Epithelial cell of proximal tubule (primary cell): ENCODE results near the gene SCRN2. TPM values are rescaled to one million over a fixed set of nuclear protein-coding genes. Genes with fewer than 3 reads are reported as not detected.

Source experiments
- DNase-seq: peaks from one replicate; pipeline ENCODE4 v3.0.0-alpha.2; 2011; ENCODE audit warnings: low read depth
- H3K4me3 ChIP-seq: 2 replicates; pipeline ENCODE4 v1.5.1; 2011; ENCODE audit warnings: low read depth, mild to moderate bottlenecking, low read length
- total RNA-seq: library from RNA; depleted of rRNA; stranded (reverse); fragments of >200 nt; gene quantifications from 2 replicates; pipeline ENCODE4 v1.2.3, GENCODE V29; 2015
- TF ChIP-seq, protein P1 (sequence below): conservative IDR thresholded peaks from 2 replicates; pipeline ENCODE4 v1.5.1; 2012; ENCODE audit warnings: low read depth, mild to moderate bottlenecking, low read length

The SCRN2 gene
- total RNA-seq, 1 donor from 2014 or later, result 21.2 TPM

DNA sequence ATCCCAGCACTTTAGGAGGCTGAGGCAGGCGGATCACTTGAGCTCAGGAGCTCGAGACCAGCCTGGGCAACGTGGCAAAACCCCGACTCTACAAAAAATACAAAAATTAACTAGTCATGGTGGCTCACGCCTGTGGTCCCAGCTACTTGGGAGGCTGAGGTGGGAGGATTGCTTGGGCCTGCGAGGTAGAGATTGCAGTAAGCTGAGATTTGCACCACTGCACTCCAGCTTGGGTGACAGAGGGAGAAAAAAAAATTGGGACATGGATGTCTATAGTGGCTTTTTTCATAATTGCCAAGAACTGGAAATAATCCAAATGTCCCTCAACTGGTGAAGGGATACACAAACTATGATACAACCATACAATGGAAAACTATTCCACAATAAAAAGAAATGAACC lies 48.1 kb downstream of the SCRN2 start:
- TF ChIP-seq, protein P1, sequence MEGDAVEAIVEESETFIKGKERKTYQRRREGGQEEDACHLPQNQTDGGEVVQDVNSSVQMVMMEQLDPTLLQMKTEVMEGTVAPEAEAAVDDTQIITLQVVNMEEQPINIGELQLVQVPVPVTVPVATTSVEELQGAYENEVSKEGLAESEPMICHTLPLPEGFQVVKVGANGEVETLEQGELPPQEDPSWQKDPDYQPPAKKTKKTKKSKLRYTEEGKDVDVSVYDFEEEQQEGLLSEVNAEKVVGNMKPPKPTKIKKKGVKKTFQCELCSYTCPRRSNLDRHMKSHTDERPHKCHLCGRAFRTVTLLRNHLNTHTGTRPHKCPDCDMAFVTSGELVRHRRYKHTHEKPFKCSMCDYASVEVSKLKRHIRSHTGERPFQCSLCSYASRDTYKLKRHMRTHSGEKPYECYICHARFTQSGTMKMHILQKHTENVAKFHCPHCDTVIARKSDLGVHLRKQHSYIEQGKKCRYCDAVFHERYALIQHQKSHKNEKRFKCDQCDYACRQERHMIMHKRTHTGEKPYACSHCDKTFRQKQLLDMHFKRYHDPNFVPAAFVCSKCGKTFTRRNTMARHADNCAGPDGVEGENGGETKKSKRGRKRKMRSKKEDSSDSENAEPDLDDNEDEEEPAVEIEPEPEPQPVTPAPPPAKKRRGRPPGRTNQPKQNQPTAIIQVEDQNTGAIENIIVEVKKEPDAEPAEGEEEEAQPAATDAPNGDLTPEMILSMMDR, result no peak
- no peak for DNase-seq

GRCh38 chr17:47792457-47792856 lies 48.6 kb downstream of the SCRN2 start:
- no peak for DNase-seq
- TF ChIP-seq, protein P1, result no peak
- no peak overlapping the region for H3K4me3 ChIP-seq

More for the DNA sequence above, 48.1 kb downstream of the SCRN2 start:
- H3K4me3 ChIP-seq, result no peak overlapping the region

DNA sequence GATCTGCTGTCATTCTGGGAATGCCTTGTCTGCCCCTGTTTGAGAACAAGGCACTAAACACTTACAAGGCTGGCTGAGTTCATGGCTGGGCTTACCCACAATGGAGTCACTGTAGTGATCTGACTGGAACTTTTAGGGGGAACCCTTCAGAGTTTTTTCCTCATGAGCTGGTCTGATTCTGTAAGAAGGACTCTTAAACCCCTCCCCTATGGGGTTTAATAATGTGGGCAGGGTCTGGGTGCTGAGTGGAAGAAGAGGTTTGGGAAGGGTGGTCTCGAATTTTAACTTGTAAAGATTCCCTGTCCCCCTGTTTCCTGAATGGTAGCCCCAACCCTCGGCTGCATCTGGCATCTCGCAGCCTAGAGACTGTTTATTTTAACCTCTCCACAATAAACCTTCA lies 50.0 kb downstream of the SCRN2 start:
- no peak for DNase-seq
- TF ChIP-seq, protein P1, result no peak
- no peak overlapping the region for H3K4me3 ChIP-seq

DNA sequence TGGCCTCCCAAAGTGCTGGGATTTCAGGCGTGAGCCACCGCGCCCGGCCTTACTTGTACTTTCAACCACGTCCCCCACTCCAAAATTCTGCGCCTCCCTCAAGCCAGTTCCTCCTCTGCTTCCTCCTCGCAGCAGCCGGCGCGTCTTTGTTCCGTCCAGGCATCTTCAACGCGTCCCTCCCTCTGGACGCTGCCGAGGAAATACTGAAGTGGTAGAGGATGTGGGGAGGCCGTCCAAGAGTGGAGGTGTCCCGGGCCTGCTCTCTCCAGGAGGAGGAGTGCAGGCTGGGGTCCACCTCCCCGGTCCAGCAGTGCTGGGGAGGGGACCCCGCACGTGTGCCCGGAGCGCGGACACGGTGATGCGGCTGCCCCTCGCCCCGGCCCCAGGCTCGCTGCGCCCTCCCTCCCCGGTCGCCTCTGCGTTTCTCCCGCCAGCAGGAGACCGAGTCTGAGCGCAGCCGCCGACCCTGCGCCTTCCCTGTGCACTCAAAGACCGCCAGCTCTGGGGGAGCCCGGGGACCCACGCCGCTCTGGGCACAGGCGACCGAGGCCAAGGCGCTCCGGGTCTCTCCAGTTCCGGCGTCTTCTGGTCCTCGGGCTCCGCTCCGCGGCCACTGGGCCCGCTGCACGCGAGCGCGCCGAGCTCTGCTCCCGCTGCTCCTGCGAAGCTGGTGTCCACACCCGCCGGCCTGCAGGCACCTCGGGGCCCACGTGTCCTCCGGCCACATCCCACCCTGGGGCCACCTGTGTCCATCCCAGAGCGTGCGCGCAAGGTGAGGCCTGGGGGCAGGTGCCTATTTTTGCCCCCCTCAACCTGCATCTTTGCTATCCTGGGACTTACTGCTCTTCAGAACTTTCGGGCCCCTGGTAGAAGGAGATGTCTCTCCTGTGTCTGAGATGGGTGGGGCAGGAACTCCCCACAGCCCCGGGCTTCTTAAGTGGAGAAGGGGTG lies 51.2 kb downstream of the SCRN2 start:
- peak overlapping the region; percentile 27 for H3K4me3 ChIP-seq
- no peak for DNase-seq
- TF ChIP-seq, protein P1, result peak; percentile 48

Other genes with a start within 250 kb of the SCRN2 start
- gene KPNB1, start 191.4 kb downstream of the SCRN2 start, total RNA-seq, result 392 and 428 TPM in 2 replicates
- 1.3 and 4.2 TPM in 2 replicates for gene TBKBP1, start 147.1 kb downstream of the SCRN2 start, total RNA-seq
- not detected in 2 replicates for gene TBX21, start 108.0 kb downstream of the SCRN2 start, total RNA-seq
- gene OSBPL7, start 19.5 kb downstream of the SCRN2 start, total RNA-seq, result 6.9 and 8.4 TPM in 2 replicates
- gene MRPL10, start 9.7 kb downstream of the SCRN2 start, total RNA-seq, result 40.6 and 51.3 TPM in 2 replicates
- gene LRRC46, start 9.6 kb downstream of the SCRN2 start, total RNA-seq, result not detected in 2 replicates
- 1.8 and 2.0 TPM in 2 replicates for gene SP6, start 9.9 kb upstream of the SCRN2 start, total RNA-seq
- gene SP2, start 55.0 kb upstream of the SCRN2 start, total RNA-seq, result 2.1 and 5.4 TPM in 2 replicates
- 39.5 and 47.6 TPM in 2 replicates for gene PNPO, start 100.3 kb upstream of the SCRN2 start, total RNA-seq
- 3.5 and 3.8 TPM in 2 replicates for gene PRR15L, start 116.6 kb upstream of the SCRN2 start, total RNA-seq
- 71.0 and 111 TPM in 2 replicates for gene CDK5RAP3, start 129.8 kb upstream of the SCRN2 start, total RNA-seq
- gene COPZ2, start 196.5 kb upstream of the SCRN2 start, total RNA-seq, result 2.6 and 8.0 TPM in 2 replicates
- gene NFE2L1, start 207.1 kb upstream of the SCRN2 start, total RNA-seq, result 69.1 and 79.6 TPM in 2 replicates